GM19438 (cell line): Measurements from ENCODE around the gene NUDT22.

ENCODE experiments used
- ATAC-seq: cut with Tn5 transposase; IDR thresholded peaks from one replicate; pipeline ENCODE4 v1.9.1; 2021; ENCODE audit warnings: low read depth; ENCODE audit not compliant: unreplicated experiment

The NUDT22 gene

GRCh38 chr11:64253043-64253442, 27.0 kb downstream of the NUDT22 start:
- ATAC-seq = no peak

GRCh38 chr11:64253481-64253880, 27.4 kb downstream of the NUDT22 start:
- no peak for ATAC-seq

DNA sequence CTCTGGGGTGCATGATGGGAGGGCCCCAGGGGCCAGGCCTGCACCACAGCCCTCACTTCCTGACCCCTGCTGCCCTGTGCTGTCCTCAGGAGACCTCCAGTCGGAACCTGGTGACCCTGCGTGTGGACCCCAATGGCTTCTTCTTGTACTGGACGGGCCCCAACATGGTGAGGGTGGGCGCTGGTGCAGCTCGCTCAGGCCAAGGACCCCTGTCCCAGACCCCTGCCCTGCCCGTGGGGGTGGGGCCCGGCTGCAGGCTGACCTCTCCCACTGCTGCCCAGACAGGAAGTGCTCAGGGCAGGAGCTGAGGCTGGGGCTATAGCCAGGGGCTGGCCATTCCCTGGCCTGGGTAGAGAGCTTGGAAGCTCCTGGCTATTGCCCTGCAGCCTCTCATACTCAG, 28.3 kb downstream of the NUDT22 start:
- no peak for ATAC-seq

DNA sequence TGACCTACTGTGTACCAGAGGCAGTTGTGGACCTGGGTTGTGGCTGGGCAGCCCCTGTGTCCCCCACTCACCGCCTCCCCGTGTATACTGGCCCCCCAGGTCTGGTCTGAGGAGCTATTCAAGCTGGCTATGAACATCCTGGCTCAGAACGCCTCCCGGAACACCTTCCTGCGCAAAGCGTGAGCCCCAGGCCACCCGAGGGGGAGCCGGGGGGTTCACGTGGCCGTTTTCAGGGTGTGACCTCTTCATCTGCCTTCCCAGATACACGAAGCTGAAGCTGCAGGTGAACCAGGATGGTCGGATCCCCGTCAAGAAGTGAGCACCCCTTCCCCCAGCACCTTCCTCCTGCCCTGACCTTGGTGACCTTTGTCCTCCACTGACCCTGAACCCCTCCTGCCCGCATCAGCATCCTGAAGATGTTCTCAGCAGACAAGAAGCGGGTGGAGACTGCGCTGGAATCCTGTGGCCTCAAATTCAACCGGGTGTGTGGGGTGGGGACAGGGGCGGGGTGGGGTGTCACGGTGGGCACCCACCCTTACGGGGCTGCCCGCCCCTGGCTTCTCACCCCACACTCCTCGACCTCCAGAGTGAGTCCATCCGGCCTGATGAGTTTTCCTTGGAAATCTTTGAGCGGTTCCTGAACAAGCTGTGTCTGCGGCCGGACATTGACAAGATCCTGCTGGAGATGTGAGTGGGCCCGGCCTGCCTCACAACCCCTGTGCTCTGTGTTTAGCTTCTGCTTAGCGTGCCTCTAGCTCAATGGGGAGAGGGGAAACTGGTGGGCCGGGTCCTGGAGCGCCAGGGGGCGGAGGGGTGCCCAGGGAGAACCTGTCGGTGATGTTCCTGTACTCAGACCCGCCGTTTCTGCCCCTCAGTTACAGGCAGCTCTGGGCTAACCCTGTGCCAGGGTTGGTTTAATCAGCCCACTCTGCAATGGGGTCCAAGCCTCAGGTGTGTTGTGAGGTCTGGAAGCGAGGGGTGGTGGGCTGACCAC, 29.4 kb downstream of the NUDT22 start:
- ATAC-seq = no peak

DNA sequence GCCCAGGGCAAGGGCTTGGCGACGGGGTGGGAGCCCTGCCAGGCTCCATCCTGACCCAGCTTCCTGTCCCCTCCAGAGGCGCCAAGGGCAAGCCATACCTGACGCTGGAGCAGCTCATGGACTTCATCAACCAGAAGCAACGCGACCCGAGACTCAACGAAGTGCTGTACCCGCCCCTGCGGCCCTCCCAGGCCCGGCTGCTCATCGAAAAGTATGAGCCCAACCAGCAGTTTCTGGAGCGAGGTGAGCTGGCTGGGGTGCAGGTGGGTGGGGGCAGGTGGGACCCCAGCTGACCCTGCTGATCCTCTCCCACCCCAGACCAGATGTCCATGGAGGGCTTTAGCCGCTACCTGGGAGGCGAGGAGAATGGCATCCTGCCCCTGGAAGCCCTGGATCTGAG, 30.2 kb downstream of the NUDT22 start:
- ATAC-seq = no peak

DNA sequence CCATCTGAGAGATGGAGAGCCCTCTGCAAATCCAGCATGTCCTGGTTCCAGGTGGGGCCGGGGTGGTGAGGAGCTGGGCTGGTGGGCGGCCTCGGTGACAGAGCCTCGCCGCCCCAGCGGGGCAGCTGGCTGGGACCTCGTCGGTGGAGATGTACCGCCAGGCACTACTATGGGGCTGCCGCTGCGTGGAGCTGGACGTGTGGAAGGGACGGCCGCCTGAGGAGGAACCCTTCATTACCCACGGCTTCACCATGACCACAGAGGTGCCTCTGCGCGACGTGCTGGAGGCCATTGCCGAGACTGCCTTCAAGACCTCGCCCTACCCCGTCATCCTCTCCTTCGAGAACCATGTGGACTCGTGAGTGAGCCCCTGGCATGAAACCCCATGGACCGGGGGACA, 32.3 kb downstream of the NUDT22 start:
- no peak for ATAC-seq

DNA sequence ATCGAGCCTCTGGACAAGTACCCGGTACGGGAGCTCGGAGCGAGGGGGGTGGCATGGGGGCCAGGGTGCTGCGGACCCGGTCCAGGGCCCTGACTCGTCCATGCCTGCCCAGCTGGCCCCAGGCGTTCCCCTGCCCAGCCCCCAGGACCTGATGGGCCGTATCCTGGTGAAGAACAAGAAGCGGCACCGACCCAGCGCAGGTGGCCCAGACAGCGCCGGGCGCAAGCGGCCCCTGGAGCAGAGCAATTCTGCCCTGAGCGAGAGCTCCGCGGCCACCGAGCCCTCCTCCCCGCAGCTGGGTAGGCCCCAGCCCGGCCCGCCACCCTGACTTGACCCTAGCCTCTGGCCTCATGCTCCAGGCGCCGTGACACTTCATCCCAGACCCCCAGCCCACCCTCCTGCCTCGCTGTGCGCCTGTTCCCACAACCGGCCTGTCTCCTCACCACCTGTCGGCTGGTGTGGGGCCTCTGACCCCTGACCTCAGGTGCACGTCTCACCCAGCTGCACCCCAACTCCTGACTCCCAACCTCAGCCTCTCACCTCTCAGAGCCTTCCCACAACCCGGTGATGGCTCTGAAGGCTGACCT, 33.0 kb downstream of the NUDT22 start:
- ATAC-seq = no peak

DNA sequence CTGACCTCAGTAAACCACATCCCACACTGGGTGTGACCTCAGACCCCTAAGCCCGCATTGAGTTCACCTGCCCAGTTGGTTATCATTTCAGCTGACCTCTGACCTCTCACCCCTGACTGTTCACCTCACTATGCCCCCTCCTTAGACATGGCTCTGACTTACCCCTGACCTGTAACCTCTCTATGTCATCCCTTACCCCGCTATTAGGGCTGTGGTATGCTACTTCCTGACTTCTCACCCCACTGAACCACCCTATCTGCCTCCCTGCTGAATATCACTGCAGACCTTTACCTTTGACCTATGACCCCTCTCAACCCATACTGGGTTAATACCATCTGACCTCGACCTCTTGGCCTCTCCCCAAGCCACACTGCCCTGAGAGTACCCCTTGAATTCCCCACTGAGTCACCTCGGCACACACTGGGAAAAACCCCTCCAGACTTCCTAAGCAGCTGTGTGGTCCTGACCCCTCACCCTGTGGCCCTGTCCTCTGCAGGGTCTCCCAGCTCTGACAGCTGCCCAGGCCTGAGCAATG, 33.5 kb downstream of the NUDT22 start:
- no peak for ATAC-seq

GRCh38 chr11:64260147-64260708, 34.2 kb downstream of the NUDT22 start:
- no peak for ATAC-seq

DNA sequence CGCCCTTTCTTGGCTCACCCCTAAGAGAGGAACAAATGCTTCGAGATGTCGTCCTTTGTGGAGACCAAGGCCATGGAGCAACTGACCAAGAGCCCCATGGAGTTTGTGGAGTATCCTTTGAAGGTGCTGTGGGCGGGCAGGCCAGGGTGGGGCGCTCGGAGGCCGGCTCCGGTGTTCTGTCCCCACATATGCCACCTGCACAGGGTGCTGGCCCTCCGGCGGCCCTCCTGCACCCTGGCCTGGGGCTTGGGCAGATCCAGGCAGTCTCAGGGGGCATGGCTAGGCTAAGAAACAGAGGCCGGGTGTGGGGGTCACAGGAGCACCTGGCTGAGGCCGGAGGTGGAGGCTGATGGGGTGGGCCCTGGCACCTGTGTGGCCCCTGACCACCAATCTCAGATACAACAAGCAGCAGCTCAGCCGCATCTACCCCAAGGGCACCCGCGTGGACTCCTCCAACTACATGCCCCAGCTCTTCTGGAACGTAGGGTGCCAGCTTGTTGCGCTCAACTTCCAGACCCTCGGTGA, 35.5 kb downstream of the NUDT22 start:
- ATAC-seq = no peak

DNA sequence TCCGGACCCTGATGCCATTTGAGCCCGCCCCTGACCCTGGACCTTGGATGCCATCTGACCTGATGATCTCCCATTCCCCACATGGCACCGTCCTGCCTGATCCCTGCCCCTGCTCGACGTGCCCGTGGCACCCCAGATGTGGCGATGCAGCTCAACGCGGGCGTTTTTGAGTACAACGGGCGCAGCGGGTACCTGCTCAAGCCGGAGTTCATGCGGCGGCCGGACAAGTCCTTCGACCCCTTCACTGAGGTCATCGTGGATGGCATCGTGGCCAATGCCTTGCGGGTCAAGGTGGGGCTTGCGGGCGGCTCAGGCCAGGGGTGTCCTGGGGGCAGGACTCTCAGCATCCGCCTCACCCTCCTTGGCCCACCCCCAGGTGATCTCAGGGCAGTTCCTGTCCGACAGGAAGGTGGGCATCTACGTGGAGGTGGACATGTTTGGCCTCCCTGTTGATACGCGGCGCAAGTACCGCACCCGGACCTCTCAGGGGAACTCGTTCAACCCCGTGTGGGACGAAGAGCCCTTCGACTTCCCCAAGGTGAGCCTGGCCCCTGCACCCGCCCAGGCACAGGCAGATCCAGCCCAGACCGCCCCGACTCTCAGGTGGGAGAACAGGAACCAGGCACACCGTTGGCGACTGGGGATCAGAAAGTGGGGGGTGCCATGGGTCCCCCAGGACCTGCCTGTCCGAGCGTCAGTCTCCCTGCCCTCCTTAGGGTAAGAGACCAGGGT, 36.4 kb downstream of the NUDT22 start:
- ATAC-seq = no peak

DNA sequence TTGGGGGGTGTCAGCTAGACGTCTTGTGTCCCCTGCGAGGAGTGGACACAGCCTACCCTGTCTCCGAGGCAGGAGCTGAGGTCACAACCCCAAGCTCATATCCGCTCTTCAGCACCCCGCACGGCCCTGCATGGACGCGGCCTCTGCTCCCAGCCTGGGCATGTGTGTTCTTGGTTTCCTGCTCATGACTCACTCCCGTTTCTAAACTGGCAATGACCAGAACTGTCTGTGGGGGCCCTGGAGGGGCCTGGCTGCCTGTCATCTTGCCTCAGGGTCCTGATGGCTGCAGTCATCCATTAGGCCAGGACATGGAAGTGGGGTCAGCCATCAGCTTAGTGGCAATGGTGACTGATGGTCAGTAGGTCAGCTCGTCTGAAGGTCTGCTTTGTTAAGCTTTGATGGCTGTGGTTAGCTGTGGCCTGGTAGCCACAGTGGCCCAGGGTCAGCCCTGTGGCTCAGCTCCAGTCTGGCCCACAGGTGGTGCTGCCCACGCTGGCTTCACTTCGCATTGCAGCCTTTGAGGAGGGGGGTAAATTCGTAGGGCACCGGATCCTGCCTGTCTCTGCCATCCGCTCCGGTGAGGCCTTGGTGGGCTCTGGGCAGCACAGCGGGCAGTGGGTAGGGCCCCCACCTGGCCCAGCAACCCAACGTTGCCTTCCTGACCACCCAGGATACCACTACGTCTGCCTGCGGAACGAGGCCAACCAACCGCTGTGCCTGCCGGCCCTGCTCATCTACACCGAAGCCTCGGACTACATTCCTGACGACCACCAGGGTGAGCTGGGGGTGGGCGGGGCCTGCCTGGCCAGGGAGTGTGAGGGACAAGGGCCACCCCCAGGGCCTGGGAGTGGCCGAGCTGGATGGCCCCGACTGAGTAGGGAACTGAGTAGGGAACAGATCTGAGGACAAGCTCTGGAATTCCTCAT, 37.2 kb downstream of the NUDT22 start:
- ATAC-seq = no peak

DNA sequence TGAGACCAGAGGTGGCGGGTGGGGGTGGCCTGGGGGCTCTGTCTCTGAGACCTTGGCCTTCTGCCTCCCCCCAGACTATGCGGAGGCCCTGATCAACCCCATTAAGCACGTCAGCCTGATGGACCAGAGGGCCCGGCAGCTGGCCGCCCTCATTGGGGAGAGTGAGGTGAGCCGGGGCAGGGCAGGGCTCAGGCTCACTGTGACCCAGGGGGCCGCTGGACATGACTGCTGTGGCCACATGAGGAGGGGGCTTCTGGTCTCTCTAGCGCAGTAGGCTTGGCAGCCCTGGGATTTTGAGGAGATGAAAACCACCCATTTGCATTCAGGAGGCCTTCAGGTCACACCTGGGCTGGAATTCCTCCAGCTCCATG, 37.9 kb downstream of the NUDT22 start:
- ATAC-seq = no peak

DNA sequence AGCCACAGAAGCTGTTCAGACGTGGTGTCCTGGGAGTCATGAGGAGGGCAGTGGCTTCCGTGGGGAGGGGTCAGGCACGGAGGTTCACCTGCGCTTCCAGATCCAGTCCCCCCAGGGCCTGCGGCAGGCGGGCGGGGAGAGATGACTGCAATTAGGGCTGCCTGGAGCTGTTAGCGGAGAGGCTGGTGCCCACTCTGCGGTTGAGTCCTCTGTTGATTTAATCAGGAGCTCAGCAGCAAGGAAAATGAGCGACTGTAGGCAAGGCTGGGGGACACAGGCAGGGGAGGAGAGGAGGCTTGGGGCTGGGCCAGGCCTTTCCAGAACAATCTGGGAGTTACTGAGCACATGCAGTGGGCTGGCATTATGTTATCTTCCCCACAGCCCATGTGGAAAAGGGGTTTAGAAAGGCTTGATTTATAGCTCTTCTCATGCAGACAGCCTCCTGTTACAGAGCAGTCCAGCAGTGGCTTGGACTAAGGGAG, 38.3 kb downstream of the NUDT22 start:
- ATAC-seq = no peak

DNA sequence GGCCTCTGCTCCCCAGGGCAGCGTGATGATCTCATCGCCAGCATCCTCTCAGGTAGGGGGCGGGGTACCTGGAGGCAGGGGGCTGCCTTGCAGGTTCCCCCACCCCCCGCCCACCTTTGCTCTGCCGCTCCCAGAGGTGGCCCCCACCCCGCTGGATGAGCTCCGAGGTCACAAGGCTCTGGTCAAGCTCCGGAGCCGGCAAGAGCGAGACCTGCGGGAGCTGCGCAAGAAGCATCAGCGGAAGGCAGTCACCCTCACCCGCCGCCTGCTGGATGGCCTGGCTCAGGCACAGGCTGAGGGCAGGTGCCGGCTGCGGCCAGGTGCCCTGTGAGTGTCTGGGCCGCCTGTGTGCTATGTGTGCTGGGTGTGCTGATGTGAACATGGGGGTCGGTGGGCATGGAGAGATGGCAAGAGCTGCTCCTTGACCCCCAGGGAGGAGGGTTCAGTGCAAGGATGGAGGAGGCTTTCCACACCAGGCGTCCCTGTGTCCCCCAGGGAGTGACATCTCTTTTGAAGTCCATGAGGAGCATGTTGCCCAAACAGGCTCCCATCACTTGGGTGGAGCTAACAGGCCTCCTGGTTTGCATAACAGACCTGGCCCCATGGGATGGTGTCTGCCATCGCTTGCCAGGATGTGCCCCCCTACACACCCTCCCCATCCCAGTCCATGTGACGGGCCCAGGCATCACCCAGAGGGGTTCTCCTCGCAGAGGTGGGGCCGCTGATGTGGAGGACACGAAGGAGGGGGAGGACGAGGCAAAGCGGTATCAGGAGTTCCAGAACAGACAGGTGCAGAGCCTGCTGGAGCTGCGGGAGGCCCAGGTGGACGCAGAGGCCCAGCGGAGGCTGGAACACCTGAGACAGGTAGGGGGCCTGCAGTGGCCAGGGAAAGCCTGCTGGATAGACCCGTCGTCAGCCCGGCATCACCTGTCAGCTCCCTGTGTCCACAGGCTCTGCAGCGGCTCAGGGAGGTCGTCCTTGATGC, 39.4 kb downstream of the NUDT22 start:
- ATAC-seq = no peak

DNA sequence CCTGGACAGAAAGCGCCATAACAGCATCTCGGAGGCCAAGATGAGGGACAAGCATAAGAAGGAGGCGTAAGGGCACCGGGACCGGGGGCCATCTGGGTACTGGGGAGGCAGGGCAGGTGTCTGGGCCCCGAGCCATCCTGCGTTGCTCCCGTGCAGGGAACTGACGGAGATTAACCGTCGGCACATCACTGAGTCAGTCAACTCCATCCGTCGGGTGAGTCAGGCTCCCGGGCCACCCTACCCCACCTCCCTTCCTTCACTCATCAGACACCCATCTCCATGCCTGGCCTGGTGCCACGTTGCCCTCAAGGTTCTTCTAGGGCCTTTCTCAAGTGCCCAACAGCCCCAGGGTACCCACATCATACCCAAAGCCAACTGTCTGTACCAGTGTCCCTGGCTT, 40.3 kb downstream of the NUDT22 start:
- no peak for ATAC-seq

GRCh38 chr11:64267207-64267945, 41.3 kb downstream of the NUDT22 start:
- no peak for ATAC-seq
